ENCODE data around the gene GFRA4.

Gene GFRA4

GRCh38 chr20:3667434-3668037, 4.3 kb upstream of the GFRA4 start:
- no peaks in the 10 kb centered on the region for H3K36me3 ChIP-seq (ENCODE audit: control insufficient read depth in 4 of 4, insufficient read depth in 4 of 4, low read length in 3 of 4)
- H3K4me1 ChIP-seq (ENCODE audit: control extremely low read depth in 1 of 4, control insufficient read depth in 4 of 4, insufficient read depth in 4 of 4, low read length in 3 of 4) = peaks cover 0 to 14% (median 10%) of the 10 kb centered on the region in 4 experiments
- no peaks in the 10 kb centered on the region for H3K9me3 ChIP-seq (ENCODE audit: control extremely low read depth in 1 of 5, control insufficient read depth in 4 of 5, insufficient read depth in 2 of 5, low read depth in 1 of 5, low read length in 4 of 5)
- no peak overlapping the region for H3K4me3 ChIP-seq (ENCODE audit: control insufficient read depth in 1 of 7, extremely low read depth in 1 of 7, insufficient read depth in 4 of 7, low read depth in 2 of 7, low read length in 6 of 7)
- H3K27ac ChIP-seq (ENCODE audit: insufficient read depth in 1 of 2, low read depth in 1 of 2, low read length in 2 of 2, poor library complexity in 1 of 2, severe bottlenecking in 2 of 2) = no peak overlapping the region
- CTCF ChIA-PET = interaction anchor here (0.6 to 4.8 kb wide), 5 partner anchors 9 to 388 kb away, joined by 3 to 28 read pairs (median 3); no protein-coding TSS in a partner anchor
- 100% methylated on average over 4 of the region's 8 CpGs for WGBS (ENCODE audit: insufficient coverage)
- POLR2A ChIA-PET = no interaction called here
- peaks cover 0 to 37% (median 13%) of the 10 kb centered on the region in 5 experiments for H3K27me3 ChIP-seq (replicated peaks in 2 of 5; ENCODE audit: control insufficient read depth in 4 of 5, insufficient read depth in 5 of 5, low read length in 4 of 5)
- no peak for DNase-seq

DNA sequence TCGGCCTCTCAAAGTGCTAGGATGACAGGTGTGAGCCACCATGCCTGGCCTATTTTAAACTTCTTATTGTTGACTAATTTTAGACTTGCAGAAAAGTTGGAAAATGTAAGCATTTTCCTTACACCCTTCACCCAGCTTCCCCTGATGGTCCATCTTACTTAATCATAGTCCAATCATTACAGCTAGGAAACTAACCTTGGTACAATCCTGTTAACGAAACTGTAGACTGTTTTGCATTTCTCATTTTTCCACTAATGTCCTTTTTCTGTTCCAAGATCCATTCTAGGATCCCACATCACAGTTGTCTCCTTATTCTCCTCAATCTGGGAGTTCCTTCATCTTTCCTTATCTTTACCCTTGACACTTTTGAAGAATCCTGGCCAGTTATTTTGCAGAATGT, 659 bp upstream of the GFRA4 start:
- no peak for DNase-seq
- Histone ChIP-seq H3K4me3 (ENCODE audit: control insufficient read depth in 1 of 7, extremely low read depth in 1 of 7, insufficient read depth in 4 of 7, low read depth in 2 of 7, low read length in 6 of 7) (no peak overlapping the region), H3K27ac (ENCODE audit: insufficient read depth in 1 of 2, low read depth in 1 of 2, low read length in 2 of 2, poor library complexity in 1 of 2, severe bottlenecking in 2 of 2) (no peak overlapping the region), H3K36me3 (ENCODE audit: control insufficient read depth in 4 of 4, insufficient read depth in 4 of 4, low read length in 3 of 4) (no peaks in the 10 kb centered on the region), H3K4me1 (ENCODE audit: control extremely low read depth in 1 of 4, control insufficient read depth in 4 of 4, insufficient read depth in 4 of 4, low read length in 3 of 4) (peaks cover 0 to 20% (median 14%) of the 10 kb centered on the region in 4 experiments), H3K27me3 (replicated peaks in 2 of 5; ENCODE audit: control insufficient read depth in 4 of 5, insufficient read depth in 5 of 5, low read length in 4 of 5) (peaks cover 0 to 47% (median 11%) of the 10 kb centered on the region in 5 experiments), H3K9me3 (ENCODE audit: control extremely low read depth in 1 of 5, control insufficient read depth in 4 of 5, insufficient read depth in 2 of 5, low read depth in 1 of 5, low read length in 4 of 5) (no peaks in the 10 kb centered on the region)
- ChIA-PET POLR2A (no interaction called here), CTCF (no interaction called here)
- 100% methylated on average over 1 of the region's 2 CpGs for WGBS (ENCODE audit: insufficient coverage)

DNA sequence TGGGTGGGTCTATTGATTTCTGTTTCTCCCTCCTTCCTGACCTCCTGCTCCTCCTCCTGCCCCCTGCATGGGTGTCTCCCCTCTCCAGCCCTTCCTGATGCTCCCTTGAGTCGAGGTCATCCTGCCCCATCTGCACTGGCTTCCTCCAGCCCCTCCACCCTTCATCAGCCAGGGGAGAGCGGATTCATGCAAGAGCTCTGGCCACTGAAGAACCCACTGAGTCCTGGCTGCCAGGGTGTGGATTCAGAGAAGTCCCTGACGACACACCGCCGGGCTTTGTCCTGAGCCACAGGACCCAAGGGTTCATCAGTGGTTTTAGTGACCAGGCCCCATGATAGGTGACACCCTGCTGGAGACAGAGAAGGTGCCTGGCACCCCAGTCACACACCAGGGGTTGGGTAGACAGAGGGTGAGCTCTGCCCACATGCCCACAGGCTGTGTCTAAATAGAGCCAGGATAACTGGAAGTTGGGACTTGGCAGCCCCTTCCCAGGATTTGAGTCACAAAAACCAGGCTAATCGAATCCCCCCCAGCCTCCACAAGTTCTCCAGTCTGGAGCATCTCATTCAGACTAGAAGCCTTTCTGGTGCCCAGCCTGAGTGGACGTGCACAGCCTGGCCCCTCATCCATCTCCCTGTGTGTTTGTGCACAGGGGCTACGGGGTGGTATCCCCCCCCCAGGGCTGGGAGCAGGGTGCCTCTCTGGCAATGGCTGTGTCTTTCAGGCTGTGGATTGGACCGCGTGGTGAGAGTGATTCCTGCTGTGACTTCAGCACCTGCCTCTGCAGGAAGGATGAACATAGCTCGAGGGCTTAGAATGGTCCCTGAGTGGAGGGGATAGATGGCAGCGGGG, 1.2 kb downstream of the GFRA4 start:
- POLR2A ChIA-PET = interaction anchor here (0.6 kb wide), 1 partner anchor 18 kb away, joined by 3 read pairs; no protein-coding TSS in a partner anchor
- CTCF ChIA-PET = interaction anchor here (1.7 kb wide), 1 partner anchor 49 kb away, joined by 8 read pairs; no protein-coding TSS in a partner anchor
- Histone ChIP-seq H3K36me3 (ENCODE audit: control insufficient read depth in 4 of 4, insufficient read depth in 4 of 4, low read length in 3 of 4) (no peaks in the 10 kb centered on the region), H3K4me3 (ENCODE audit: control insufficient read depth in 1 of 7, extremely low read depth in 1 of 7, insufficient read depth in 4 of 7, low read depth in 2 of 7, low read length in 6 of 7) (no peak overlapping the region), H3K27me3 (replicated peaks in 2 of 5; ENCODE audit: control insufficient read depth in 4 of 5, insufficient read depth in 5 of 5, low read length in 4 of 5) (peaks cover 0 to 64% (median 16%) of the 10 kb centered on the region in 5 experiments), H3K9me3 (ENCODE audit: control extremely low read depth in 1 of 5, control insufficient read depth in 4 of 5, insufficient read depth in 2 of 5, low read depth in 1 of 5, low read length in 4 of 5) (no peaks in the 10 kb centered on the region), H3K4me1 (ENCODE audit: control extremely low read depth in 1 of 4, control insufficient read depth in 4 of 4, insufficient read depth in 4 of 4, low read length in 3 of 4) (peaks cover 0 to 20% (median 14%) of the 10 kb centered on the region in 4 experiments), H3K27ac (ENCODE audit: insufficient read depth in 1 of 2, low read depth in 1 of 2, low read length in 2 of 2, poor library complexity in 1 of 2, severe bottlenecking in 2 of 2) (no peak overlapping the region)
- 82% methylated on average over 9 of the region's 12 CpGs for WGBS (ENCODE audit: insufficient coverage)
- no peak for DNase-seq

DNA sequence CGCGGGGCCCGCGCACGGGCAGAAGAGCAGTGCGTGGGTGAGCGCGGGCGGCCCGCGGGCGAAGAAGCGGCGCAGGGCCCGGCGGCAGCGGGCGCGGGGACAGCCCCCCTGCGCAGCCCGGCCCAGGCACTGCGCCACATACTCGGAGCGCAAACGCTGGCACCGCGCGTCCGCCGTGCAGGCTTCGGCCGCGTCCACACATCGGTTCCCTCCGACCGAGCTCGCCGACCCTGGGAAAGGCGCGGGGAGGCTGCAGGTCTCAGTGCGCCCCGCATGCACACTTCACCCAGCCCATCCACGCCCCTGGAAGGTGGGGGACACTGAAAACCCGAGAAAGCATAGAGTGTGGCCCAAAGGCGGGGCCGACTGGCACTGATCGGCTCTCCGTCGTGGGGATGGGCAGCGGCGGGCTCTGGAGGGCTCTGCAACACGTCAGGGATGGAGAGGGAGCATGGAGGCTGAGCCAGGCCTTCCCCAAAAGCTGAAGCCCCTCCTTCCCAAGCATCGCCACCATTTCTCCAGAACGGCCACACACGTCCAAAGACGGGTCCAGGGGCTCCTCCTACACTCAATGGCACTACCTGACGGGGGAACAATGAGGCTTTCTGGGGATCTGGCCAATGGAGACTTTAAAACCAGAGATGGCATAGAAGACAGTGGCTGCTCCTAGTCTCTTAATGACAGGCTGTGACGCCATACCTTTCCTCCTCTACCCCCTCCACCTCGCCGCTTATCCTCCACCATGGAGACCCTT, 2.0 kb downstream of the GFRA4 start:
- WGBS (ENCODE audit: insufficient coverage) = 13% methylated on average over 60 of the region's 60 CpGs
- H3K36me3 ChIP-seq (ENCODE audit: control insufficient read depth in 4 of 4, insufficient read depth in 4 of 4, low read length in 3 of 4) = no peaks in the 10 kb centered on the region
- no peak overlapping the region for H3K27ac ChIP-seq (ENCODE audit: insufficient read depth in 1 of 2, low read depth in 1 of 2, low read length in 2 of 2, poor library complexity in 1 of 2, severe bottlenecking in 2 of 2)
- ChIA-PET CTCF (no interaction called here), POLR2A (no interaction called here)
- H3K27me3 ChIP-seq (replicated peaks in 2 of 5; ENCODE audit: control insufficient read depth in 4 of 5, insufficient read depth in 5 of 5, low read length in 4 of 5) = peaks cover 0 to 64% (median 16%) of the 10 kb centered on the region in 5 experiments
- H3K4me3 ChIP-seq (ENCODE audit: control insufficient read depth in 1 of 7, extremely low read depth in 1 of 7, insufficient read depth in 4 of 7, low read depth in 2 of 7, low read length in 6 of 7) = peak overlapping the region in 3 of 7 experiments; percentile 2 to 41 (median 28)
- peaks cover 0 to 17% (median 12%) of the 10 kb centered on the region in 4 experiments for H3K4me1 ChIP-seq (ENCODE audit: control extremely low read depth in 1 of 4, control insufficient read depth in 4 of 4, insufficient read depth in 4 of 4, low read length in 3 of 4)
- H3K9me3 ChIP-seq (ENCODE audit: control extremely low read depth in 1 of 5, control insufficient read depth in 4 of 5, insufficient read depth in 2 of 5, low read depth in 1 of 5, low read length in 4 of 5) = no peaks in the 10 kb centered on the region
- no peak for DNase-seq

- ChIA-PET CTCF (interaction anchor here (1.1 kb wide), 1 partner anchor 16 kb away, joined by 5 read pairs; no protein-coding TSS in a partner anchor), POLR2A (no interaction called here)
- Histone ChIP-seq H3K27me3 (replicated peaks in 2 of 5; ENCODE audit: control insufficient read depth in 4 of 5, insufficient read depth in 5 of 5, low read length in 4 of 5) (peaks cover 0 to 66% (median 16%) of the 10 kb centered on the region in 5 experiments), H3K4me3 (ENCODE audit: control insufficient read depth in 1 of 7, extremely low read depth in 1 of 7, insufficient read depth in 4 of 7, low read depth in 2 of 7, low read length in 6 of 7) (peak overlapping the region in 4 of 7 experiments; percentile 2 to 43 (median 34)), H3K9me3 (ENCODE audit: control extremely low read depth in 1 of 5, control insufficient read depth in 4 of 5, insufficient read depth in 2 of 5, low read depth in 1 of 5, low read length in 4 of 5) (no peaks in the 10 kb centered on the region), H3K4me1 (ENCODE audit: control extremely low read depth in 1 of 4, control insufficient read depth in 4 of 4, insufficient read depth in 4 of 4, low read length in 3 of 4) (peaks cover 0 to 11% (median 8%) of the 10 kb centered on the region in 4 experiments), H3K36me3 (ENCODE audit: control insufficient read depth in 4 of 4, insufficient read depth in 4 of 4, low read length in 3 of 4) (no peaks in the 10 kb centered on the region), H3K27ac (ENCODE audit: insufficient read depth in 1 of 2, low read depth in 1 of 2, low read length in 2 of 2, poor library complexity in 1 of 2, severe bottlenecking in 2 of 2) (no peak overlapping the region)
- 5% methylated on average over 65 of the region's 75 CpGs for WGBS (ENCODE audit: insufficient coverage)
- DNase-seq = peak in 1 of 3 donors; percentile 37
These were observed 2.7 kb downstream of the GFRA4 start for GRCh38 chr20:3660262-3661059.

DNA sequence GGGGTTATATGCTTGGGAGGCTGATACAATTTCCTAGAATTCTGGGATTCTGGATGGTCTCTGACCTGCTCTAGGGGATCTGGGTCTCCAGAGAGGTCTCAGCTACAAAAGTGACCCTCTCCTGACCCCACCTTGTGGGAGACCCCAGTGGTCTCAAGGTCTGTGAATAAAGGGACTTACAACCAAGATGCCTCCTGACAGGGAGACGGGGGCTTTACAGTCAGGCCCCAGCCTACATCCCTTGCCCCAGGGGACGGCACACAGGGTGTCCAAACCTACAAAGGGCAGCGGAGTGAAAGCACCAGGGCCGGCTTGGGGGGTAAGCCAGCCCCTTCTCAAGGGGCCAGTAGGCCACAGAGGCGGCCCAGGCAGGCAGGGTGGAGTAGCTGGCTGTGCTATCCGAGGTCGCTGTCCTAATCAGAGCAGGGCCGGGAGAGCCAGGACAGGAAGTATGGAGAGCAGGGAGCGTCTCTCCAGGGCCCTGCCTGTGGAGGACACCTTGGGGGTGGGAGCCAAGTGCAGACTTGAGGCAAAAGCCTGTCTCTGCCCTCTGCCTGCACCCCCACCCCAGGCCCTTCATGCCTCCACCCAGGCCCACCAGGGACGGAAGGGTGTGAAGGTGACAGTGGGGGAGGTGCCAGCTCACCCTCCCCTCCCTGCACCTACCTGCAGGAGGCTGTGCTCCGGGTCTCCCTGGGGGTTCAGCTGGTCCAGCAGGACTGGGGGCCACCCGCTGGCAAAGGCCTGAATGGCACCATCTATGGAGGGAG, 3.5 kb downstream of the GFRA4 start:
- H3K27me3 ChIP-seq (replicated peaks in 2 of 5; ENCODE audit: control insufficient read depth in 4 of 5, insufficient read depth in 5 of 5, low read length in 4 of 5) = peaks cover 0 to 69% (median 16%) of the 10 kb centered on the region in 5 experiments
- DNase-seq = no peak
- H3K4me1 ChIP-seq (ENCODE audit: control extremely low read depth in 1 of 4, control insufficient read depth in 4 of 4, insufficient read depth in 4 of 4, low read length in 3 of 4) = peaks cover 0 to 11% (median 8%) of the 10 kb centered on the region in 4 experiments
- H3K4me3 ChIP-seq (ENCODE audit: control insufficient read depth in 1 of 7, extremely low read depth in 1 of 7, insufficient read depth in 4 of 7, low read depth in 2 of 7, low read length in 6 of 7) = no peak overlapping the region
- no peaks in the 10 kb centered on the region for H3K9me3 ChIP-seq (ENCODE audit: control extremely low read depth in 1 of 5, control insufficient read depth in 4 of 5, insufficient read depth in 2 of 5, low read depth in 1 of 5, low read length in 4 of 5)
- H3K27ac ChIP-seq (ENCODE audit: insufficient read depth in 1 of 2, low read depth in 1 of 2, low read length in 2 of 2, poor library complexity in 1 of 2, severe bottlenecking in 2 of 2) = no peak overlapping the region
- ChIA-PET CTCF (interaction anchor here (0.5 to 1.3 kb wide), 3 partner anchors 13 to 17 kb away, joined by 3 to 5 read pairs (median 5); no protein-coding TSS in a partner anchor), POLR2A (no interaction called here)
- 84% methylated on average over 10 of the region's 12 CpGs for WGBS (ENCODE audit: insufficient coverage)
- no peaks in the 10 kb centered on the region for H3K36me3 ChIP-seq (ENCODE audit: control insufficient read depth in 4 of 4, insufficient read depth in 4 of 4, low read length in 3 of 4)
